Muscle of back (tissue), 11 donors: ENCODE data around the gene GEMIN5. TPM values are rescaled to one million over a fixed set of nuclear protein-coding genes. Genes with fewer than 3 reads are reported as not detected.
"Not testable (repeated sequence)": the region's sequence is repeated elsewhere in the genome, so short reads cannot be mapped to it uniquely, and the experiment has no call there.

Source experiments
- DNase-seq, 3 donors: peaks; one replicate each; pipeline versions ENCODE4 v3.0.0 to v3.0.0-alpha.2; 2013
- polyA plus RNA-seq, 10 donors: library from polyadenylated mRNA; unstranded; fragments of 120-200 nt; gene quantifications; one replicate each; pipeline ENCODE4 v1.2.1, GENCODE V29; 2013; ENCODE audit not compliant: insufficient read length in 10 of 10

GEMIN5 gene
- polyA plus RNA-seq, 10 donors = 14.7 to 20.3 (median 17.2) TPM

DNA sequence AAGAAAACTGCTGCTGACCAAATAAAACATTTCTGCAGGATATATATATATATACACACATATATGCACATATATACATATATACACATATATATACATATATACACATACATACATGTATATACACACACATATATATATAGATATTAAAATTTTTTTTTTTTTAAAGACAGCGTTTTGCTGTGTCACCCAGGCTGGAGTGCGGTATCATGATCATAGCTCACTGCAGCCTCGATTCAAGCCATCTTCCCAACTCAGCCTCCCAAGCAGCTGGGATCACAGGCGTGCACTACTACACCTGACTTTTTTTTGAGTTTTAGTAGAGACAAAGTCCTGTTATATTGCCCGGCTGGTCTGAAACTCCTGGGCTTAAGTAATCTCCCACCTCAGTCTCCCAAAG lies 5.5 kb upstream of the GEMIN5 start:
- no peak for DNase-seq

DNA sequence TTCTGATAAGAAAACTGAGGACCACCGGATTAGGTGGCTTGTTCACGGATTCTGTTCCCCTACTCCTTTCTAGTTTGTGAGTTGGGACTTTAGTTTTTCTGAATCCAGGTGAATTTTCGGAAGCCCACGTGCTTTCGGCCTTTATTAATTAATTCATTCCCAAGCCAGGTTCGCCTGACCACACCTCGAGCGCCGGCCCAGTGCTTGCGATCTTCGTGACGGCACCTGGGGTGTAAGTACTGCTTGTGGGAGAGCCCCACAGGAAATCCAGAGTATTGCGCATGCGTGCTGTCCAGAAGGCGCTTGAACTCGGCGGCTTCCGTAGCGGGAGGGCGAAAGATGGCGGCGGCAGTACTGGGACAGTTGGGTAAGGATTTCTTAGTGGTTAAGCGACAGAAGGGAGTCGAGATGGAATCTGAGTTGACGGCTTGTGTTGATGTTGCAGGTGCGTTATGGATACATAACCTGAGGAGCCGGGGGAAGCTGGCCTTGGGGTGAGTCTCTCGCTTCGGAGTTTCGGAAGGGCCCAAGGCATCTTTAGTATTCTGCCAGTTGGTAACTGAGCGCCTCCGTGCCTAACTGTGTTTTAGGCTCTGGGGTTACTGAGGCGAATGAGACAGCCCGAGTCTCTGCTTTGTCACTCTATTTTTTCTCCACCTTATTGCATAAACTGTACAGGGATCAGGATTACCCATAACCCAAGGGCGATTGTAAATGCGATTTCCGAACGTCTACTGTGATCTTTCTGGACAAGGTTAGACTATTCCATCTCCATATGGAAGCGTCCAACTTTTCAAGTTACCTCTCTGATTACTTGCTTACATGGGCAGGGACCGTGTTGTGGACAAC lies 3.0 kb upstream of the GEMIN5 start, which contains the start of gene MRPL22:
MRPL22 (plus strand) TSS at position 302 of the 849 bp plus-strand sequence; CDS start at position 340, 38 bp downstream.
- DNase-seq = peak; percentile 92 to 97 (median 95)

- DNase-seq = no peak
Observed at GRCh38 chr5:154940375-154940771, 2.4 kb upstream of the GEMIN5 start.

DNA sequence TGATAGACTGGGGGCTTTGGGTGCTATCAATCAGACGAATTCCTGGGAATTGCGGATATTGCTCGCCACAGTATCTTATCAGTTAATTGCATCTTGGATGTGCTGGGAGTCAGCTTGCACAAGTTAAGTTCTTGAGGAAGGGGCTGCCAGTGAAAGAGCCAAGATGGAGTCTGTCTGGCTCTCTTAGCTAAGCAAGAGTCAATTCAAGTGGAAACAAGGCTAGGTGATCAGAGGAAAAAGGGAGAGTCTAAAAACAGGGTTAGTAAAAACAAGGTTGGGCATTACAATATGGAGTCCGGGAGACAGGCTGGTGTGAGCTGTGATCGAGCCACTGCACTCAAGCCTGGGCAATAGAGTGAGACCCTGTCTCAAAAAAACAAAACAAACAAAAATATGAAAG lies 1.4 kb upstream of the GEMIN5 start:
- DNase-seq = not testable (repeated sequence)

DNA sequence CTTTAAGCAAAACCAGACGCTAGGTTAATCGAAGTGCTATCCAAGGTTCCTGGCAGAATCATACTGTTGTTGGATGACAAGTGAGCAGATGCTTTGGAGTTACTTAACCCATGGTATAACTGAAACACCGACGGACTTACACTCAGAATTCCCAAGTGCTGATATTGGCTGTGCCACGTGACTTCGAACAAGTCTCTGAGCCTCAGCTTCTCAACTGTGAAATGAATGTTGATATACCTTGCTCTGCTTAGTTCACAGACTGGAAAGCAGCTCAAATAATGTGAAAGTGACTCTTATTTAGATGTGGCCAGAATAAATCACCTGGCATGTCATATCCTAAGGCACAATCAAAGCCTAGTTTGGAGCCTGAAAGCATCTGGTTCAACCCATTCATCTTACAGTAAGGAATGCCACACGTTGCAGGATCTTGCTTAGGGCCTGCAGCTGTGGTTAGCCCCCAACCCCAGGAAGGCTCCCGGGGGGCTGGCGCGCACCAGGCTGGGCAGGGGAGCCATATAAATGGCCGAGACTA lies 759 bp downstream of the GEMIN5 start:
- no peak for DNase-seq

GRCh38 chr5:154934881-154935280 lies 3.1 kb downstream of the GEMIN5 start:
- no peak for DNase-seq

DNA sequence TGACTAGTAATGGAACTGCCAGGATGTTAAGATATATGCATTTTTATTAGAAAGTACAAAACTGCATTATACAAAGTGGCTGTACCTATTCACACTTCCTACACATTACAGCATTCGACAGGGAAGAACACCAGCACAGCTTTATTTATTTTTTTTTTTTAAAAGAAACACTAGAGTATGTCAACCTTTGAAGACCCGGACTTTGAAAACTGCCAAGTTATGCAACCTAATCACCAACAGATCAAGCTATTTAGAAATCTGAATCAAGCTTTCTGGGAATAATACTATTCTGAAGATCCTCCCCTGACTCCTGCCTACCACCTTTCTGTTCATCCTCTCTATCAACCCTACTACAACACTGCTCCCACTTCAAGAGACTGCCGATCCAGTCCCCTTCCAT lies 4.5 kb downstream of the GEMIN5 start:
- no peak for DNase-seq

- DNase-seq = no peak
Observed at GRCh38 chr5:154923441-154924430, 14.3 kb downstream of the GEMIN5 start.

DNA sequence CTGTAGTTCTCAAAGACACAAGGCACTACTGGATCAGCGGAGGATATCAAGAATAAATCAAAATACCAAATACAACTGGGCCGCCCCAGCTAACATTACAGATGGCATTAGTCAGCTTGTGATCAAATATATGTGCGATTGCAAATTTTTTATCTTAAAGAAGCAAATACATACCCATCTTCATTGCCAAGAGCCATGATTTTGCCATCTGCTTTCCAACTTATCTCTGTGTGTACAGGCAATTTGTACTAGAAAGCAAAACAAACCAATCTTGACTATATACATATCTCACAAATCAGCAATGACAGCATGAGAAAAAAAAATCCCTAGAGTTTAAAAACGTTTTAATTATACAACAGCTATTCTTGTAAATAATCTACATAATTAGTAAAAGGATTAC lies 20.3 kb downstream of the GEMIN5 start:
- no peak for DNase-seq

- no peak for DNase-seq
Observed at GRCh38 chr5:154916874-154917273, 21.1 kb downstream of the GEMIN5 start.

DNA sequence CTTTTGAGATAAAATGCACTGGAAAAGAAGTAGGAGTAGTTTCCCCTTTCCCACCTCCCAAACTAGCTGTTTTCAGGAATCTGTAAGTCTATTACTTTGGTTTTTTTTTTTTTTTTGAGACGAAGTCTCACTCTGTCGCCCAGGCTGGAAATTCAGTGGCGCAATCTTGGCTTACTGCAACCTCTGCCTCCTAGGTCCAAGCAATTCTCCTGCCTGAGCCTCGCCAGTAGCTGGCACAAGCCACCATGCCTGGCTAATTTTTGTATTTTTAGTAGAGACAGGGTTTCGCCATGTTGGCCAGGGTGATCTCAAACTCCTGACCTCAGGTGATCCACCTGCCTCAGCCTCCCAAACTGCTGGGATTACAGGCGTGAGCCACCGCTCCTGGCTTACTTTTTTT lies 32.4 kb downstream of the GEMIN5 start:
- DNase-seq = not testable (repeated sequence)

- no peak for DNase-seq
Observed at GRCh38 chr5:154901913-154902312, 36.1 kb downstream of the GEMIN5 start.

- DNase-seq = peak in 1 of 3 donors; percentile 7
Observed at GRCh38 chr5:154901276-154901675, 36.7 kb downstream of the GEMIN5 start.

DNA sequence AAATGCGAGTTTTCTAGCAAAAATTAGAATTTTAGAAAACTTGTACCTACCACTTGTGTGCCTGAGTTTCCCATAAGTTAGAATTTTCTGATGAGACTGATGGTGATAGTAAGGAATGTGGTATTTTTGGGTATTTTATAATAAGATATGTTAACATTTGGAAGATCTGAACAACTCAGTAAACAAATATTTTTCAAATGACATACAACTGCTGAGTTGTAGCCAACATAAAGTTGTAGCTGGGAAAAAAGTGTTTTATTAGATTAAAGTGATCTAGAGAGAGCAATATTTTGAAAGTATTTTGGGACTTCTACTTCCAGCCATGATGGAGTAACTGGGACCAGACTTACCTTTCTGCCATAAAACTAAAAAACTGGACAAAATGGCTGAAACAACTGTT lies 37.9 kb downstream of the GEMIN5 start:
- peak in 2 of 3 donors; percentile 11 to 32 for DNase-seq

GRCh38 chr5:154899151-154899816 lies 38.7 kb downstream of the GEMIN5 start:
- peak in 2 of 3 donors; percentile 27 to 69 for DNase-seq

DNA sequence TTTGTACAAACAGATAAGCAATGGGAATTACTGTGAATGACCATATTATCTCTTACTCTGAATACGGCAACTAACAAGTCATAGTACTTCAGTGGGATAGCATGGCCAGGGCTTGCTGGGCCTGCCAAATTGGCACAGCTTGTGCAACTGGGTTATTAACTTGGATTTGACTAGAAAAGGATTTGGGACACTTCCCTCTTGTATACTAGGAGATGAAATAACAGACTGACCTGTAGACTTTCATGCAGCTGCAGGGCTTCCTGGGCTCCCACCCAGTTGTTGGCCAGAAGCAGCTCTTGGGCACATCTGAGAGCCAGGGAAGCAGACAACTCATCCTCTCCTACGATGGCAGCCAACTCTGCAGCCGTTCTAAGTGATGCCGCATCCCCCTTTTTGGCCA lies 39.8 kb downstream of the GEMIN5 start:
- peak in 2 of 3 donors; percentile 6 to 39 for DNase-seq

GRCh38 chr5:154896562-154897165 lies 41.3 kb downstream of the GEMIN5 start:
- DNase-seq = no peak

DNA sequence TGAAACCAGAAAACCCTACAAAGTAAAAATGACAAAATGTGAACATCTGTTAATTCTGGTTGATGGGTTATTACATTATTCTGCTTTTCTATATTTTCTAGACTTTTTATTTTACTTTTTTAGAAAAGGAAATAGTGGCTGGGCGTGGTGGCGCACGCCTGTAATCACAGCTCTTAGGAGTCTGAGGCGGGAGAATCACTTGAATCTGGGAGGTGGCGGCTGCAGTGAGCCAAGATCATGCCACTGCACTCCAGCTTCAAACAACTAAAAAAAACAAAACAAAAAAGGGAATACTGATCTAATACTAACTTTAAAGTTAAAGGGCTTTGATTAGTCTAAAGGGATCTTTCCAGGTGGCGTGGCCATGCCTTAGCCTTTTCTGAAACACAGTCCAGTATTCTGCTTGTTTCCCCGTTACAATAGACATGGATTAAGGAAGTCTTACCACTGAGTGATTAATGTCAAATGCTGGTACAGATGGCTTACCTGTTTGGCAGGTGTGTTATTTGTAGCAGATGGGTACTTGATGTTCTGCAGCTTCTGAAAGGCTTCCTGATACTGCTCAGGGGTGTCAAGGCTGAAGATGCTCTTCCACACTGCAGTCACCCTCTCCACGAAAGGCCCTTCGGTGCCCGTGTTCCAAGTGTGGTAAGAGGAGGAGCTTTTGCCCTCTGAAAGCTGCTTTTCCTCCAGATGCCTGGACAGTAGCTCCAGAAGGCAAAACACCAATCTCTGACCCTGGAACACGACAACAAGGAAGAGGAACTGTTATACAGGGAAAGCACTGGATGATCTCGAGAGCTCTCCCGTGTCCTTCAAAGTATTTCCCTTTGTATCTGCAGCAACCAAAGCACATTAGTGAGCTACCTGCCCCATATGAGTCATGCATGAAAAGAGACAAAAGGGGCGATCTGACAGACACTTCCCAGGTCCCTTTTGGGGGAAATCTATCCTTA lies 42.1 kb downstream of the GEMIN5 start:
- no peak for DNase-seq

GRCh38 chr5:154893381-154893780 lies 44.6 kb downstream of the GEMIN5 start:
- DNase-seq = no peak

DNA sequence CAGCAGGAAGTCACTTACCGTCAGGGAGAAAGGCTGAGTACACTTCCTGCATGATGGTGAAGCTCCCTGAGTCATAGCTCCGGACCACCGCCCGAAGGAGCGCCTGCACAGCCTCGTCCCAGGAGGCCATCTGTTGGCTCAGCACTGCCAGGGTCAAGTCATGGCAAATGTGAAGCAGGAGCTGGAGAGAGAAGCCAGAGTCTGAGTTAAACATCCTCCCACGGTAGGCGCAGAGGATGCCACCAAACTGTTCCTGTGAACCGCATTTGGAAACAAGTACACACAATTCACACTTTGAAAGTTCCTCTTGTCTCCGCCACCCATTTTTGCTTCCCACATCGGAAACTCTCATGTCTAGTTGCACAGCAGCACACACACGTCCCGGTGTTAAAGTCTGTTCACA lies 45.6 kb downstream of the GEMIN5 start:
- DNase-seq = no peak
